Medulla oblongata (tissue), 1 donor: Measurements from ENCODE around the gene GNAQ.

ENCODE experiments used
- DNase-seq: peaks from one replicate; pipeline ENCODE4 v3.0.0-alpha.2; 2015; ENCODE audit errors: extremely low spot score

The GNAQ gene

DNA sequence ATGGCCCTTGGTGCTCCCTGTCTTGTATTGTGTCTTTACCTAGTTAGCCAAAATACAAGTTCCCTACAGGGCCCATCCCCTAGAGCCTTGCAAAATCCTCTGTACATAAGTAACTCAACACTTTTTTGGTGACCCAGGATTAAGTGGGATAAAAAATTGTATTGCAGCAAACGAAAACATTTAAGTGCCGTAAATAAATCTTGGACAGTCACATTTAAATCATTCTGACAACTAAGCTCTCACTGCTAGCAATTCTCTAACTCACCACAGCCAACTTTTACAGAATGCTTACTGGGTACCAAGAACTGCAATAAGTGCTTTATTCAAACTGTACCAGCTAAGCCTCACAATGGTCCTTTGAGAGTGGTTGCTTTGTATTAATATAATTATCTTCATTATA lies 56.6 kb downstream of the GNAQ start:
- peak; percentile 58 for DNase-seq

GRCh38 chr9:77974434-77974833 lies 57.2 kb downstream of the GNAQ start:
- no peak for DNase-seq

- DNase-seq: no peak
Observed at GRCh38 chr9:77969083-77969482, 62.5 kb downstream of the GNAQ start.

DNA sequence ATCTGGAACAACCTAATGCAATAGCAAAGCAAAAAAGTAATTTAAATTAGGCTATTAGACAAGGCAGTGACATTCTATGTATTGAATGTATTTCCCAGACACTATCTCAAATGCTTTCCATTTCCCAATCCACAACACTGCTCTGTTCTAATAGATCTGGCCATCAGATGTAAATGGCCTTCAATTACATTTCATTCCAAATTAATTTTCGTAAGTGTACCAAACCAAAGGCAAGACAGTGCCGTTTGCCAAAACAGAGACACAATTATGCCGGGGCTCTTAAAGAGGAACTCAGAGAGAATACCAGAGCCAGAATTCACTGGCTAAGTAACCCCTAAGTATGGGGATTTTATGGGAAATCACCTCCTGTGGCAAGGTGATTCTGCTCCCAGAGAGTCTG lies 63.1 kb downstream of the GNAQ start:
- no peak for DNase-seq

DNA sequence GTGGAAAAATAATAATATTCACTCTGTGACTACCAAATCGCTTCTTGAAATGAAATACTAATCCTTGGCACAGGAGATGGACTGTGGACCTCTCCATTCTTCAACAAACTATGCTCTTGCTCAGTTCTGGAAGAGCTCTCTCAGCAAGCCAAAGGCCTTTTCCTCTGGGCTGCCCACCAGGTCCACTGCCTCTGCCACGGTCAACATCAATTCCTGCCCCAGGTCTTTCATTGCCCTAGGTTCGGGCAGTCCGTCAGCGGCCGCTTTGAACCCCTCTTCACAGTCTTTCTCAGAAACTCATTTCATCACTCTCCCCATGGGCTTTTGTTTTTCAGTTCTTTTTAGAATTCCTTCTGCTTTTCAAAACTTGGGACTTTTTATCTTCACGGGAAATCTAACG lies 64.9 kb downstream of the GNAQ start:
- DNase-seq: no peak

- DNase-seq: no peak
Observed at GRCh38 chr9:77965445-77966123, 66.0 kb downstream of the GNAQ start.

- no peak for DNase-seq
Observed at GRCh38 chr9:77964258-77964657, 67.4 kb downstream of the GNAQ start.

DNA sequence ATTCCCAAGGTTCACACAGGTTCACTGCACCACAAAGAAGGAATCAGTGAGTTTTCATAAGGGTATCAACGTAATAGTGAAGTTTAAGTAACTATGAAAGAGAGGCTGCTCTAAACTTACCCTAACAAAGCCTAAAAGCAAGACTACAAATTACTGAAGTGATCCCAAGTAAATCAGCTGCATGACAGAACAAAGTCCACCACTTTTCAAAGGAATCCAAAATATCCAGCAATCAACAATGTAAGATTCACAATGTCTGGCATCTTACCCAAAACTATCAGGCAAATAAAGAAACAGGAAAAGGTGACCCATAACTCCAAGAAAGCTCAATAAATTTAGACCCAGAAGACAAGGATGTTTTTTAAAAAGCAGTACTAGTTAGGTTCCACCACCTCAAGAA lies 70.1 kb downstream of the GNAQ start:
- no peak for DNase-seq

GRCh38 chr9:77960356-77961153 lies 71.1 kb downstream of the GNAQ start:
- DNase-seq: no peak

DNA sequence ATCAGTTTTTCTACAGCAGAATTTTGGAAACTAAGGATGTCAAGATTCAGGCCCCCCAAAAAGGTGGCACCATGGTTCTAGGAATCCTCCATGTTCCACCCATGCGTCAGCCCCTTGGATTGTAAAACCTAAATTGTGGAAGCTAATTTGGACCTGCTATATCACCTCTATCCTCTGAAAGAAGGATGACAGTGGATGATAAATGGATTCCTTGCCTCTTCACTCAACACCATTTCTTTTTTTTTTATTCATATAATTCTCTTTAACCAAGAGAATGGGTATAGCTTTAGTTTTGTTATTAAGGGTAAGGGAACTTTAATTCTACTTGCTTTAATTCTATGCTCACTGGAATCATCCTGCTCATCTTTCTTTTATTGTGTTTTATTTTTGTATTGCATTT lies 71.8 kb downstream of the GNAQ start:
- no peak for DNase-seq

DNA sequence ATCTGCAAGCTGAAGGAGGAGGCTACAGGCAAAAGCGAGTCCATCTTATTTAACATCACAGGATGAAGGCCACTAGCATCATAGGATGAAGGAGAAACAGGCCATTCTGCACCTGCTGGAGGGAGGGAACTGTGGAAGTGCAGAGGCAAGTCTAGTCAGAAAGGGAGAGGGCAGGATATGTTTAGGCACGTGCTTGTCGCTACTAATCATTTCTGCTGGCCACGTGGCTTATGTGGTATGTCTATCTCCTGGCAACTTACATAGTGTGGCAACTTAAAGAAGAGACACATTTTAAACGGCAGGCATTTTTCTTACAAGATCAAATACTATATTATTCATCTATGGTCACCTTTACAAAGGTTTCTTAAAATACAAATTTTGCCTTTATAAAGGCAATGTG lies 74.0 kb downstream of the GNAQ start:
- DNase-seq: no peak

DNA sequence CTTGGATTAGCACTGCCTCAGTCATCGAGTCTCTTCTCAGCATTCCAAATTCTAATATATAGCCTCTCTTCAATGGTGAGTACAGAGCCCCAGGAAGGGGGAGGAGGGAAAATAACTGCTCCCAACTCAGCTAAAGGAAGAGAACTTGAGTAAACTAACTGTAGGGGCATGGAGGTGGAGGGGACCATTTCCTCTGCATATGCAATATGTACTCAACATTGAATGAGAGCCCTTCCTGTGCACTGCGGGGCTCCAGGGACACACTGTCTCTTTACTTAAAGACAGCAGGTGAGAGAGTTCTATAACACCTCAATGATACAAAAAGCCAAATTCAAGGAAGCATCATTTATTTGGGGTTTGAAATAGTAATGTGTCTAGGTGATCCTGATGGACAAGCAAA lies 75.1 kb downstream of the GNAQ start:
- no peak for DNase-seq

DNA sequence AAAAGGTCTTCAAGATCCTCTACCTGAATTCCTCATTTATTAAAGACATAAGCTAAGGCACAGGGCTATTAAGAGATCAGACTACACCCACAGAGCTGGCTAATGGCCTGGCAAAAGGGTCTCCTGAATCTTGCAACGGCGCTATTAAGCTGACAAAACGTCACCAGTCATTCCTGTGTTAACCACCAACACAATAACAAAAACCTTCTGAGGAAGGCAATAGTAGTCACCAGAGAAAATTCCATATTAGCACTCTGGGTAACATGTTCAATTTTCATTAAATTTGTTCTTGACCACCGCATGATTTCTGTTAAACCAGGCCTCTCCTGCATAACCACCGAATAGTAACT lies 77.0 kb downstream of the GNAQ start:
- DNase-seq: no peak

GRCh38 chr9:77954013-77954665 lies 77.5 kb downstream of the GNAQ start:
- no peak for DNase-seq

GRCh38 chr9:77953590-77953989 lies 78.0 kb downstream of the GNAQ start:
- no peak for DNase-seq

DNA sequence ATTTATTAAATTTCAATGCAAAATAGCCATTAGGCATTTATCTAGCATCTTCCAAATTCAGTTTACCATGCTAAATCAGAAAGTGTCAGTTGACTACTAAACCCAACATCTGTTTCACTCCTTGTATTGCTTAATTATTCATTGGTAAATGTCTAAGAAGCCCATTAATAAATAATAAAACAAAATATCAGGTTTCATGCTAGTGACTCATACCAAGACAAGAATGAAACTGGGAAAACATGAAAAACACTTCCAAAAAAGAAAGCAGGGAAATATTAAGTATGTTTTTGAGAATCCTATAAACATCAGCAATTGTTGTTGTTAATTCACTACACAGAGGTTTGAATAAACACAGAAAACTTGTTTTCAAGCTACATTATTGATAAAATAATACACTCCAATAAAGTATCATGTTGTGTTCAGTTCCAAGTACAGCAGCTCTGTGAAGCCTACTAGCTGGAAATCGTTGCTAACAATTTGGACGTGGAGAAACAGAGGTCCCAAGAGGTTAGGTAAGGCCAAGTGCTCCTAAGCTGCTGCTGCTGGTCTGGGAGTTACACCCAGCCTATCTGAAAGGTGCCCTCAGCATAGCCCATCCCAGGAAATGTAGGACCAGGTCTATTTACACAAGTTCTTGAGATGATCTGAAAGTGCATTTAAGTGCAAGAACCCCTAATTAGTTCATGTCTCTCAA lies 78.8 kb downstream of the GNAQ start:
- no peak for DNase-seq

DNA sequence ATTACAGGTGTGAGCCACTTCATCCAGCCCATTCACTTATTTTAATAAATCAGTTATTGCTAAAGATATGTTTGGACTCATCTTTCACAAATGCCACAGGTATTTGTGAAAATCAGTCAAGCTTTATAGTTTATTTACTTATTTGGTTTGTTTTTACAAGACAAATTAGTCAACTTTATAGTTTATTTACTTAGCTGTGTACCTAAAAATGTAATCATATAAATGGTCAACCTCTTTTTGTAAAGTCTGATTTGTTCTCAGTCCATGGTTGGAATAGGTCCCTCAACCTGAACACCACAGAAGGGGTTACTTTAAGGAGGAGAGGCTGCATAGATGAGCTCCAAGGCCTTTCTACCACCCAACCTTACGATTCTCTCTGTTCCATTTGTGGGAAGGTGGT lies 80.2 kb downstream of the GNAQ start:
- no peak for DNase-seq

DNA sequence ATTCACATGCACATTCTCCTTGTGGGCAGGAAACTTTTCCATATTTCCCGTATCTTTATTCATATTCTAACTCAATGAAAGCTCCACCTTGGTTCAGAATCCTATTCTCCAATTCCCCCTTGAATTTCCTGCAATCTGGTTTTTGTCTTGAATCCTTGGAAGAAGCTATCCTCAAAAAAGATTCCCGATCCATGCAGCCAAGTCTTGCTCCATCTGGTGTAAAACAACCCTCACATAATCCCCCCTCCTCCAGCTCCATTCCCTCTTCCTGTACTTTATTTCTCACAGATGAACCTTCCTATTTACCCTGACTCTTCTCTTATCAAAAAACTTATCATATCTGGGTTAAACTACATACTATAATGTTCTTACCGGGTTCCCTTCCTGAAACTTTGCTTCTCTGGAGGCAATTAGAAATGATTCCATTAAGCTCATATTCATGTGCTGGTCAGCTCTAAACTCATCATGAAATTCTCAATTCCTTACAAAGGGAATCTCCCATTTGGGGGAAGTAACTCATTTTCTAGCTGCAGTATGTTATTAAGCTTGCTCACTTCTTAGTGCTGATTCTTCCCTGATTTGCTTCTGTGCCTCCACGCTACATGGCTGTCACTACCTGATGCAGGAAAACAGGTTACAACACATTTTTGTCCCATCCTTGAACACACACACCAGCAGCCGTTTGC lies 81.7 kb downstream of the GNAQ start:
- DNase-seq: no peak

GRCh38 chr9:77947651-77948050 lies 84.0 kb downstream of the GNAQ start:
- DNase-seq: no peak

- DNase-seq: peak; percentile 63
Observed at GRCh38 chr9:77946969-77947620, 84.5 kb downstream of the GNAQ start.

- no peak for DNase-seq
Observed at GRCh38 chr9:77946296-77946695, 85.3 kb downstream of the GNAQ start.
